Central memory CD8-positive, alpha-beta T cell (primary cell): Measurements from ENCODE around the gene TRNP1.
A peak's percentile ranks its signal among the peaks of the same experiment; 100 is the strongest.

Experiments used
- ATAC-seq: fragments of 150-1000 bp; cut with Tn5 transposase; replicated peaks from 2 replicates; pipeline ENCODE4 v1.10.0; 2022; ENCODE audit warnings: mild to moderate bottlenecking, moderate FRiP score, moderate number of reproducible peaks; ENCODE audit not compliant: poor library complexity, severe bottlenecking; ENCODE audit errors: extremely low read depth
- DNase-seq, 2 donors: peaks; one replicate each; pipeline ENCODE4 v3.0.0; 2021; ENCODE audit warnings: low spot score in 2 of 2
- H3K27ac Mint-ChIP-seq: one replicate; pipeline ENCODE4 v1.8.0; 2022; ENCODE audit warnings: low read depth, mild to moderate bottlenecking, moderate library complexity, mixed read lengths
- H3K27me3 Mint-ChIP-seq: one replicate; pipeline ENCODE4 v1.8.0; 2022; ENCODE audit warnings: mixed read lengths
- H3K36me3 Mint-ChIP-seq: one replicate; pipeline ENCODE4 v1.8.0; 2022; ENCODE audit warnings: mild to moderate bottlenecking, moderate library complexity, mixed read lengths; ENCODE audit not compliant: insufficient read depth
- H3K4me1 Mint-ChIP-seq: one replicate; pipeline ENCODE4 v1.8.0; 2022; ENCODE audit warnings: mixed read lengths
- H3K4me3 Mint-ChIP-seq: one replicate; pipeline ENCODE4 v1.8.0; 2022; ENCODE audit warnings: mild to moderate bottlenecking, moderate library complexity, mixed read lengths
- H3K9me3 Mint-ChIP-seq: one replicate; pipeline ENCODE4 v1.8.0; 2022; ENCODE audit warnings: mixed read lengths

Gene TRNP1

GRCh38 chr1:26957306-26957705 is 36.2 kb upstream of the TRNP1 start:
- H3K9me3 Mint-ChIP-seq = no peaks in the 10 kb centered on the region
- H3K4me1 Mint-ChIP-seq = peaks cover 7% of the 10 kb centered on the region
- peaks cover 13% of the 10 kb centered on the region for H3K27me3 Mint-ChIP-seq
- no peak overlapping the region for H3K4me3 Mint-ChIP-seq
- no peaks in the 10 kb centered on the region for H3K36me3 Mint-ChIP-seq
- no peak for DNase-seq
- no peak for ATAC-seq
- H3K27ac Mint-ChIP-seq = no peak overlapping the region

GRCh38 chr1:26959270-26959669 is 34.2 kb upstream of the TRNP1 start:
- no peak overlapping the region for H3K27ac Mint-ChIP-seq
- H3K4me3 Mint-ChIP-seq = peak overlapping the region; percentile 81
- ATAC-seq (no peak), DNase-seq (no peak)
- no peaks in the 10 kb centered on the region for H3K36me3 Mint-ChIP-seq
- peaks cover 7% of the 10 kb centered on the region for H3K4me1 Mint-ChIP-seq
- no peaks in the 10 kb centered on the region for H3K9me3 Mint-ChIP-seq
- H3K27me3 Mint-ChIP-seq = peaks cover 29% of the 10 kb centered on the region

GRCh38 chr1:26959722-26960624 is 33.5 kb upstream of the TRNP1 start, which contains the start of gene KDF1:
KDF1 (minus strand) TSS chr1:26960468; CDS start chr1:26952380, 8,088 bp downstream.
- H3K9me3 Mint-ChIP-seq = no peaks in the 10 kb centered on the region
- ATAC-seq (peak; percentile 81), DNase-seq (peak; percentile 21 to 23)
- peak within 1 kb of the TSS; percentile 81 for H3K4me3 Mint-ChIP-seq
- H3K27ac Mint-ChIP-seq = no peak within 1 kb of the TSS
- H3K36me3 Mint-ChIP-seq = no peaks in the 10 kb centered on the region
- H3K4me1 Mint-ChIP-seq = peaks cover 7% of the 10 kb centered on the region
- H3K27me3 Mint-ChIP-seq = peaks cover 36% of the 10 kb centered on the region

- no peaks in the 10 kb centered on the region for H3K9me3 Mint-ChIP-seq
- ATAC-seq (no peak), DNase-seq (no peak)
- H3K27me3 Mint-ChIP-seq = peaks cover 42% of the 10 kb centered on the region
- H3K4me3 Mint-ChIP-seq = peak overlapping the region; percentile 81
- H3K4me1 Mint-ChIP-seq = peaks cover 7% of the 10 kb centered on the region
- no peaks in the 10 kb centered on the region for H3K36me3 Mint-ChIP-seq
- no peak overlapping the region for H3K27ac Mint-ChIP-seq
Observed at GRCh38 chr1:26960625-26960966, 32.9 kb upstream of the TRNP1 start.

- H3K9me3 Mint-ChIP-seq = no peaks in the 10 kb centered on the region
- ATAC-seq = no peak
Observed at GRCh38 chr1:26961826-26962225, 31.7 kb upstream of the TRNP1 start.

GRCh38 chr1:26965213-26965612 is 28.3 kb upstream of the TRNP1 start:
- ATAC-seq = no peak
- no peaks in the 10 kb centered on the region for H3K36me3 Mint-ChIP-seq
- H3K27me3 Mint-ChIP-seq = peaks cover 69% of the 10 kb centered on the region
- H3K27ac Mint-ChIP-seq = no peak overlapping the region
- peaks cover 7% of the 10 kb centered on the region for H3K4me1 Mint-ChIP-seq
- no peaks in the 10 kb centered on the region for H3K9me3 Mint-ChIP-seq
- DNase-seq = no peak
- H3K4me3 Mint-ChIP-seq = no peak overlapping the region

More at GRCh38 chr1:26961826-26962225, 31.7 kb upstream of the TRNP1 start:
- no peak for DNase-seq
- no peaks in the 10 kb centered on the region for H3K36me3 Mint-ChIP-seq
- H3K4me1 Mint-ChIP-seq = peaks cover 7% of the 10 kb centered on the region
- no peak overlapping the region for H3K4me3 Mint-ChIP-seq
- no peak overlapping the region for H3K27ac Mint-ChIP-seq
- peaks cover 55% of the 10 kb centered on the region for H3K27me3 Mint-ChIP-seq

- Mint-ChIP-seq H3K9me3 (no peaks in the 10 kb centered on the region), H3K4me1 (peaks cover 3% of the 10 kb centered on the region), H3K27ac (no peak overlapping the region), H3K27me3 (peaks cover 69% of the 10 kb centered on the region), H3K4me3 (no peak overlapping the region), H3K36me3 (no peaks in the 10 kb centered on the region)
- ATAC-seq (no peak), DNase-seq (no peak)
Observed at GRCh38 chr1:26965628-26966027, 27.9 kb upstream of the TRNP1 start.

GRCh38 chr1:26970810-26971209 is 22.7 kb upstream of the TRNP1 start:
- ATAC-seq (no peak), DNase-seq (no peak)
- Mint-ChIP-seq H3K4me1 (no peaks in the 10 kb centered on the region), H3K4me3 (no peak overlapping the region), H3K27ac (no peak overlapping the region), H3K9me3 (no peaks in the 10 kb centered on the region), H3K27me3 (peaks cover 46% of the 10 kb centered on the region), H3K36me3 (no peaks in the 10 kb centered on the region)

- Mint-ChIP-seq H3K4me3 (no peak overlapping the region), H3K27me3 (peaks cover 38% of the 10 kb centered on the region), H3K27ac (no peak overlapping the region), H3K36me3 (no peaks in the 10 kb centered on the region), H3K4me1 (no peaks in the 10 kb centered on the region), H3K9me3 (no peaks in the 10 kb centered on the region)
- ATAC-seq (no peak), DNase-seq (no peak)
Observed at GRCh38 chr1:26971590-26971989, 21.9 kb upstream of the TRNP1 start.

GRCh38 chr1:26972390-26972789 is 21.1 kb upstream of the TRNP1 start:
- Mint-ChIP-seq H3K4me1 (no peaks in the 10 kb centered on the region), H3K27ac (no peak overlapping the region), H3K9me3 (no peaks in the 10 kb centered on the region), H3K36me3 (no peaks in the 10 kb centered on the region), H3K4me3 (no peak overlapping the region), H3K27me3 (peaks cover 32% of the 10 kb centered on the region)
- DNase-seq = no peak
- no peak for ATAC-seq

- ATAC-seq (no peak), DNase-seq (no peak)
- no peaks in the 10 kb centered on the region for H3K36me3 Mint-ChIP-seq
- no peaks in the 10 kb centered on the region for H3K9me3 Mint-ChIP-seq
- H3K4me1 Mint-ChIP-seq = no peaks in the 10 kb centered on the region
- no peak overlapping the region for H3K4me3 Mint-ChIP-seq
- no peak overlapping the region for H3K27ac Mint-ChIP-seq
- peaks cover 32% of the 10 kb centered on the region for H3K27me3 Mint-ChIP-seq
Observed at GRCh38 chr1:26972821-26973220, 20.7 kb upstream of the TRNP1 start.

GRCh38 chr1:26976621-26977510 is 16.6 kb upstream of the TRNP1 start:
- Mint-ChIP-seq H3K36me3 (no peaks in the 10 kb centered on the region), H3K4me1 (no peaks in the 10 kb centered on the region), H3K4me3 (no peak overlapping the region), H3K27me3 (peaks cover 23% of the 10 kb centered on the region), H3K9me3 (no peaks in the 10 kb centered on the region), H3K27ac (peak overlapping the region; percentile 87)
- DNase-seq (no peak), ATAC-seq (no peak)
